ENCODE data around the gene KHNYN.

KHNYN gene

GRCh38 chr14:24388474-24389179 is 41.1 kb upstream of the KHNYN start:
- no peaks in the 10 kb centered on the region for H3K4me1 ChIP-seq (ENCODE audit: insufficient read depth, low read length)
- no peak overlapping the region for H3K4me3 ChIP-seq (ENCODE audit: low read depth in 1 of 2, low read length in 2 of 2)
- H3K79me2 ChIP-seq (ENCODE audit: insufficient read depth, low read length): no peaks in the 10 kb centered on the region
- no peaks in the 10 kb centered on the region for H3K9me3 ChIP-seq (ENCODE audit: insufficient read depth, low read length, severe bottlenecking)
- no peak overlapping the region for H3K4me2 ChIP-seq (ENCODE audit: insufficient read depth, low read length)
- no peak for ATAC-seq (ENCODE audit: insufficient read depth, low read depth)
- H3K9ac ChIP-seq (ENCODE audit: low read depth, low read length): no peak overlapping the region
- TF ChIP-seq, protein P1, sequence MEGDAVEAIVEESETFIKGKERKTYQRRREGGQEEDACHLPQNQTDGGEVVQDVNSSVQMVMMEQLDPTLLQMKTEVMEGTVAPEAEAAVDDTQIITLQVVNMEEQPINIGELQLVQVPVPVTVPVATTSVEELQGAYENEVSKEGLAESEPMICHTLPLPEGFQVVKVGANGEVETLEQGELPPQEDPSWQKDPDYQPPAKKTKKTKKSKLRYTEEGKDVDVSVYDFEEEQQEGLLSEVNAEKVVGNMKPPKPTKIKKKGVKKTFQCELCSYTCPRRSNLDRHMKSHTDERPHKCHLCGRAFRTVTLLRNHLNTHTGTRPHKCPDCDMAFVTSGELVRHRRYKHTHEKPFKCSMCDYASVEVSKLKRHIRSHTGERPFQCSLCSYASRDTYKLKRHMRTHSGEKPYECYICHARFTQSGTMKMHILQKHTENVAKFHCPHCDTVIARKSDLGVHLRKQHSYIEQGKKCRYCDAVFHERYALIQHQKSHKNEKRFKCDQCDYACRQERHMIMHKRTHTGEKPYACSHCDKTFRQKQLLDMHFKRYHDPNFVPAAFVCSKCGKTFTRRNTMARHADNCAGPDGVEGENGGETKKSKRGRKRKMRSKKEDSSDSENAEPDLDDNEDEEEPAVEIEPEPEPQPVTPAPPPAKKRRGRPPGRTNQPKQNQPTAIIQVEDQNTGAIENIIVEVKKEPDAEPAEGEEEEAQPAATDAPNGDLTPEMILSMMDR (IDR thresholded peaks at IDR 0.05; ENCODE audit: borderline replicate concordance, extremely low read depth, low read length, poor library complexity, severe bottlenecking): no peak
- no peak for TF ChIP-seq EZH2 (IDR thresholded peaks at IDR 0.05; ENCODE audit: borderline replicate concordance, low read depth, low read length, severe bottlenecking)
- DNase-seq: no peak
- H4K20me1 ChIP-seq (ENCODE audit: insufficient read depth, low read length): no peaks in the 10 kb centered on the region
- H3K27ac ChIP-seq (ENCODE audit: low read length): no peak overlapping the region
- peaks cover 9% of the 10 kb centered on the region for H3K27me3 ChIP-seq (ENCODE audit: insufficient read depth, low read length, poor library complexity)
- H3K36me3 ChIP-seq (ENCODE audit: insufficient read depth, low read length): no peaks in the 10 kb centered on the region
- no peak overlapping the region for H2AFZ ChIP-seq (ENCODE audit: low read depth, low read length)

GRCh38 chr14:24389226-24389848 is 40.4 kb upstream of the KHNYN start:
- H3K79me2 ChIP-seq (ENCODE audit: insufficient read depth, low read length): no peaks in the 10 kb centered on the region
- TF ChIP-seq, protein P1 (IDR thresholded peaks at IDR 0.05; ENCODE audit: borderline replicate concordance, extremely low read depth, low read length, poor library complexity, severe bottlenecking): no peak
- no peak for TF ChIP-seq EZH2 (IDR thresholded peaks at IDR 0.05; ENCODE audit: borderline replicate concordance, low read depth, low read length, severe bottlenecking)
- DNase-seq (no peak), ATAC-seq (ENCODE audit: insufficient read depth, low read depth) (no peak)
- H3K4me3 ChIP-seq (ENCODE audit: low read depth in 1 of 2, low read length in 2 of 2): no peak overlapping the region
- H3K9ac ChIP-seq (ENCODE audit: low read depth, low read length): no peak overlapping the region
- peaks cover 13% of the 10 kb centered on the region for H3K27me3 ChIP-seq (ENCODE audit: insufficient read depth, low read length, poor library complexity)
- no peaks in the 10 kb centered on the region for H3K9me3 ChIP-seq (ENCODE audit: insufficient read depth, low read length, severe bottlenecking)
- H3K27ac ChIP-seq (ENCODE audit: low read length): no peak overlapping the region
- no peaks in the 10 kb centered on the region for H3K36me3 ChIP-seq (ENCODE audit: insufficient read depth, low read length)
- H4K20me1 ChIP-seq (ENCODE audit: insufficient read depth, low read length): no peaks in the 10 kb centered on the region
- no peak overlapping the region for H3K4me2 ChIP-seq (ENCODE audit: insufficient read depth, low read length)
- H2AFZ ChIP-seq (ENCODE audit: low read depth, low read length): no peak overlapping the region
- H3K4me1 ChIP-seq (ENCODE audit: insufficient read depth, low read length): no peaks in the 10 kb centered on the region

DNA sequence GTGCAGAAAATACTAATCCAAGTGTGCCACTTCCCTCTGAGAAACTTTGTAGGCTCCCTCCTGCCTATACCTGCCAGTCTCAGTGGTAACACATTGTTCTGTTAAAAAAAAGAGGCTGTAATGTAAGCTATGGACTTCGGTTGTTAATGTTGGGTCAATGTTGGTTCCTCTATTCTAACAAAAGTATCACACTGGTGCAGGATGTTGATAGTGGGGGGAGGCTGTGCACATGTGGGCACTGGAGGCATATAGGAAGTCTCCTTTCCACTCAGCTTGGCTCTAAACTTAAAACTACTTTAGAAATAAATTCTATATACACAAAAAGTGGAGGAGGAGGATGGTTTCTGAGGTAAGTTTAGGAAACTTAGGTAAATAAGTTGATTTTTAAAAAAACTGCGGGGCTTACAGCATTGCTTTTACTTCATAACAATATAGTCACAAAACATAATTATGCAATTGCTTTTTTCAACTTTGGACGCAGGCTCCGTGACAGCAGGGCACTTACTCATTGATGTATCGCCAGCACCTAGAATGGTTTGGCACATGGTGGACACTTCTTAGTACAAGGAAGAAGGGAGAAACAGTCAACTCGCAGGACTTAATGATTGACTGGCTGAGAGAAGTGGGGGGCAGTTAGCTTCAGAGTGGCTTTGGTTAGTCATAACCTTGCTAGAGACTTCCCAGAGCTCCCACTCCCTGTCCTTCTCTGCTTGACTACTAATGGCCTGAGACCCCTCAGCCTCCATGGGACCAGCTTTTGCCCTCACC is 38.9 kb upstream of the KHNYN start:
- no peak overlapping the region for H3K27ac ChIP-seq (ENCODE audit: low read length)
- no peaks in the 10 kb centered on the region for H3K36me3 ChIP-seq (ENCODE audit: insufficient read depth, low read length)
- H2AFZ ChIP-seq (ENCODE audit: low read depth, low read length): no peak overlapping the region
- DNase-seq (no peak), ATAC-seq (ENCODE audit: insufficient read depth, low read depth) (no peak)
- no peak overlapping the region for H3K9ac ChIP-seq (ENCODE audit: low read depth, low read length)
- no peaks in the 10 kb centered on the region for H3K9me3 ChIP-seq (ENCODE audit: insufficient read depth, low read length, severe bottlenecking)
- no peak overlapping the region for H3K4me2 ChIP-seq (ENCODE audit: insufficient read depth, low read length)
- H3K79me2 ChIP-seq (ENCODE audit: insufficient read depth, low read length): no peaks in the 10 kb centered on the region
- H3K4me1 ChIP-seq (ENCODE audit: insufficient read depth, low read length): no peaks in the 10 kb centered on the region
- H3K27me3 ChIP-seq (ENCODE audit: insufficient read depth, low read length, poor library complexity): peaks cover 18% of the 10 kb centered on the region
- TF ChIP-seq EZH2 (IDR thresholded peaks at IDR 0.05; ENCODE audit: borderline replicate concordance, low read depth, low read length, severe bottlenecking): no peak
- TF ChIP-seq, protein P1 (IDR thresholded peaks at IDR 0.05; ENCODE audit: borderline replicate concordance, extremely low read depth, low read length, poor library complexity, severe bottlenecking): no peak
- no peak overlapping the region for H3K4me3 ChIP-seq (ENCODE audit: low read depth in 1 of 2, low read length in 2 of 2)
- no peaks in the 10 kb centered on the region for H4K20me1 ChIP-seq (ENCODE audit: insufficient read depth, low read length)
